ENCODE measurements around the gene NR1I2.

The NR1I2 gene

DNA sequence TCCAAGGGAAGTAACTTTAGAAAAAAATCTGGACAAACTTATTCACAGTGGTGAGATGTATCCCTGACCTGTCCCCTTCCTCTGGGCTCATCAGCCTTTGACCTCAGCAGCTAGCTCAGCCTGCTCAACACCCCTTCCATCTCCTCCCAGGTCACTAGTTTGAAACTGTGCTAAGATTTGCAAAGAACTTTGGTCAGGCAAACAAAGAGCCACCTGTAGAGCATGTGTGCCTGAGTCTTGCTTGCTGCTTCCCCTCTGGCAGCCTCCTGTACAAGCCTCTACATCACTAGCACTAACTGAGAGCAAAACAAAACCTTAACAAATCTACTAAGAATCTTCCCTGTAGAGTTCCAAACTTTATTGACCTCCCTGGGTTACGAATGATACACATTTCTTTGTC, 43.9 kb downstream of the NR1I2 start:
- no peak for DNase-seq

GRCh38 chr3:119826711-119827608, 45.1 kb downstream of the NR1I2 start:
- DNase-seq: no peak

- no peak for DNase-seq
These were observed 47.5 kb downstream of the NR1I2 start for GRCh38 chr3:119829420-119829819.

GRCh38 chr3:119831022-119831421, 49.1 kb downstream of the NR1I2 start:
- no peak for DNase-seq

GRCh38 chr3:119831941-119832371, 50.1 kb downstream of the NR1I2 start:
- peak; percentile 70 for DNase-seq

- DNase-seq: no peak
These were observed 53.0 kb downstream of the NR1I2 start for GRCh38 chr3:119834754-119835370.

DNA sequence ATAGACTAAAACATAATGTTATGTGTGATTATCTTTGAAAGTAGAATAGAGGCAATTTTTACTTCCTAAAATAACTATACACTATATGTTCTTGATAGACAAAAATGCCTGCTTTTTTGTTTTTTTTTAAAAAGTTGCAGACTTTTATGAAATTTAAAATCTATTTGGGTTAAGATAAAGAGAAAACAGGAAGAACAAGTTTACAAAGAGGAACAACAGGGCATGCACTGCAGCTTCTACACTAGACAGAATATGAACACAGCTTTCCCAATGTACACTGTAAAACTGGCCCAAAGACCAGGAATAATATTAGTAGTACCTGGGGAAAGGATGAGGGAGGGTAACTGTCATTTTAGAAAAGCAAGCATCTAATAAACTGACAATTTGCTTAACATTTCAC, 53.7 kb downstream of the NR1I2 start:
- DNase-seq: no peak

GRCh38 chr3:119841808-119842471, 60.0 kb downstream of the NR1I2 start:
- no peak for DNase-seq

- no peak for DNase-seq
These were observed 67.2 kb downstream of the NR1I2 start for GRCh38 chr3:119849126-119849525.

GRCh38 chr3:119856695-119857094, 74.8 kb downstream of the NR1I2 start:
- no peak for DNase-seq

DNA sequence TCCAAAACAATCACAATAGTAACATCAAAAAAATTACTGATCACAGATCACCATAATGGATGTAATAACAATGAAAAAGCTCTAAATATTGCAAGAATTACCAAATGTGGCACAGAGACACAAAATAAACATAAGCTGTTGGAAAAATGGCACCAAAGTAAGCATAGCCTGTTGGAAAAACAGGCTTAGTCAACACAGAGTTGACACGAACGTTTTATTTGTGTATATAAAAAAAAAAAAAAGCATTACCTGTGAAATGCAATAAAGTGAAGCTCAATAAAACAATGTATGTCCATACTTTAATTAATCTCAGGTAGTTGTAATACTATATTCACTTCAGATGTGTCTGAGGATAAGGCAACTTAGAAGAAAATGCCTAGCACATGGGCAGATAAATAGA, 77.1 kb downstream of the NR1I2 start:
- no peak for DNase-seq

- no peak for DNase-seq
These were observed 77.8 kb downstream of the NR1I2 start for GRCh38 chr3:119859728-119860127.

- DNase-seq: no peak
These were observed 79.8 kb downstream of the NR1I2 start for GRCh38 chr3:119861681-119862080.

- no peak for DNase-seq
These were observed 80.7 kb downstream of the NR1I2 start for GRCh38 chr3:119862616-119863015.

DNA sequence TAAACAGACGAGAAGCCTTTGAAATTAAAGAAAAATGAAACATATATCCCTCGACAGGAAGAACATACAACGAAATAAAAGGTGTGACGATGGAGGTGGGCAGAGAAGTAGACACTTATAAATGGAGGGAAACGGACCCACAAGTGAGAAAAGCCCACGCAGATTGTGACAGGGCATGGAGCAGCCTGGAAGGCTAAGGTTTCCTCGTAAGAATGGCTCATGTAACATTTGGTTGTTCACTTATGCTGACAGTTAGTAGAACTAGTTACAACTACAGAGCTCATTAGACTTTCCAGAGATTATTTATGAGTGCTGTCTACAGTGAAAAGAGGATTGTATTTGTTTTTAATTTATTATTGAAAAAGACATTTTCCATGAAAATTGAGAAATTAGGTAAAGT, 82.6 kb downstream of the NR1I2 start:
- DNase-seq: no peak
